Choroid plexus epithelial cell (primary cell): ENCODE data around the gene TMEM150C.

Experiments
- DNase-seq: peaks from one replicate; pipeline ENCODE4 v3.0.0-alpha.2; 2010; ENCODE audit warnings: low read depth
- H3K4me3 ChIP-seq: 2 replicates; pipeline ENCODE4 v1.5.1; 2011; ENCODE audit warnings: low read depth, mild to moderate bottlenecking, control low read depth, low read length, moderate library complexity
- CTCF ChIP-seq: conservative IDR thresholded peaks from 2 replicates; pipeline ENCODE4 v1.5.1; 2011; ENCODE audit warnings: low read depth, mild to moderate bottlenecking, control low read depth, inconsistent platforms, low read length, moderate library complexity

Gene TMEM150C

GRCh38 chr4:82501154-82501442, 60.7 kb downstream of the TMEM150C start:
- no peak for DNase-seq
- no peak overlapping the region for H3K4me3 ChIP-seq
- TF ChIP-seq CTCF: no peak

GRCh38 chr4:82500435-82501153, 61.2 kb downstream of the TMEM150C start:
- no peak for TF ChIP-seq CTCF
- DNase-seq: no peak
- H3K4me3 ChIP-seq: no peak overlapping the region

- DNase-seq: no peak
- H3K4me3 ChIP-seq: no peak overlapping the region
- no peak for TF ChIP-seq CTCF
Observed at GRCh38 chr4:82499738-82500434, 61.9 kb downstream of the TMEM150C start.

GRCh38 chr4:82496349-82496748, 65.4 kb downstream of the TMEM150C start:
- no peak for TF ChIP-seq CTCF
- DNase-seq: no peak
- no peak overlapping the region for H3K4me3 ChIP-seq

GRCh38 chr4:82495666-82496065, 66.1 kb downstream of the TMEM150C start:
- DNase-seq: no peak
- TF ChIP-seq CTCF: no peak
- H3K4me3 ChIP-seq: no peak overlapping the region

GRCh38 chr4:82493721-82494425, 67.9 kb downstream of the TMEM150C start:
- no peak for DNase-seq
- H3K4me3 ChIP-seq: no peak overlapping the region
- TF ChIP-seq CTCF: no peak
